ENCODE results near the gene TSPEAR.
"Not testable (repeated sequence)": the region's sequence is repeated elsewhere in the genome, so short reads cannot be mapped to it uniquely, and the experiment has no call there.

The TSPEAR gene

GRCh38 chr21:44702111-44702972, 9.0 kb downstream of the TSPEAR start:
- DNase-seq (ENCODE audit: low spot score): no peak

DNA sequence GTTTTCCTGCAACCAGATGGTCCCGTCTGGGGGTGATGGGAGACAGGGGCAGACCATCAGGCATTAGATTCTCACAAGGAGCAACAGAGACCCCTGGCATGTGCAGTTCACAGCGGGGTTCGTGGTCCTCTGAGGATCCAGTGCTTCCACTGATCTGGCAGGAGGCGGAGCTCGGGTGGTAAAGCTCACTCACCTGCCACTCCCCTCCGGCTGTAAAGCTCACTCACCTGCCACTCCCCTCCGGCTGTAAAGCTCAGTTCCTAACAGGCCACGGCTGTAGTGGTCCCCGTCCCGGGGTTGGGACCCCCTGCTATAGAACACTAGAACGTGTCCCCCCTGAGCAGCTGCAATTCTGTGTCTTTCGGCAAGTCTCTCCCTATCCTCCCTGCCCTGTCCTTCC, 9.8 kb downstream of the TSPEAR start:
- no peak for DNase-seq (ENCODE audit: low spot score)

- DNase-seq (ENCODE audit: low spot score): no peak
These were observed 10.4 kb downstream of the TSPEAR start for GRCh38 chr21:44701023-44701400.

DNA sequence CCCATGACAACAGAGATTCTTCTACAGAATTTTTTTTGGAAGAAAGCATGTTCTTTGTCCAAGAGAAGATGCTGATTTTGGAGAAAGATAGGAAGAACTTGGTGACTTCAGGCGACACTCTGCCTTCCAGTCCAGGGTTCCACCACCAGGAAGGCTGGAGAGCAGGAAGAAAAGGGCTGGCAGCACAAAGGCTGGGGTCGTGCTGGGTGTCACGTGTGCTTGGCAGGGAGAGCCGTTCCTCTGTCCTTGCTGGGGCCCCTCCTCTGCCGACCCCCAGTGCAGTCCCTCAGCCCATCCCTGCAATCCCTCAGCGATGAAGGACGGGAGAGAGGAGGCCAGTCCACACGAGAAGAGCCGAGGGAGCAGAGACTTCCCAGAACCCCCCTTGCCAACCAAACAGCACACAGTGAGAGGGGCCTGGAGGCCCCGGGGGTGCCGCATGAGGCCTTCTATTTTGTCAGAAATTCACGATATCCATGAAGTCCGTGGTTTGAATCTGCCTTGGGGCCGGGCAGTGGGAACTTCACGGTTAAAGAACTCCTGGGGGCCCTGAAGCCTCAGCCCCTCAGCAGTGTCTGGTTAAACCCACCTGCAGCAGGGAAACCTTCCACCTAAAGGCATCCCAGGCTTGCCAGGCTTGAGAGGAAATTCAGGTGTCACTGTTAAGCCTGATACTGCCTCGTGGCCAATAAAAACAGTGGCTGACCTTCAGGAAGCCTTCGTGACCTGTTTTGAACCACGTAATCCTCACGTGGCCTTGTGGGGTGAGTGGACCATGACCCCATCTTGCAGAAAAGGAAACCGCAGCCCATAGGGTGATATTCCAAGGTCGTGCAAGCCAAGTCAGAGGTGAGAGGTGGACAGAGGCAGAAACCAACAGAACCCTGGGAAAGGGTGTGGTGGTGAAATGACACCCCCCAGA, 11.0 kb downstream of the TSPEAR start:
- no peak for DNase-seq (ENCODE audit: low spot score)

GRCh38 chr21:44699502-44700001, 11.8 kb downstream of the TSPEAR start:
- no peak for DNase-seq (ENCODE audit: low spot score)

DNA sequence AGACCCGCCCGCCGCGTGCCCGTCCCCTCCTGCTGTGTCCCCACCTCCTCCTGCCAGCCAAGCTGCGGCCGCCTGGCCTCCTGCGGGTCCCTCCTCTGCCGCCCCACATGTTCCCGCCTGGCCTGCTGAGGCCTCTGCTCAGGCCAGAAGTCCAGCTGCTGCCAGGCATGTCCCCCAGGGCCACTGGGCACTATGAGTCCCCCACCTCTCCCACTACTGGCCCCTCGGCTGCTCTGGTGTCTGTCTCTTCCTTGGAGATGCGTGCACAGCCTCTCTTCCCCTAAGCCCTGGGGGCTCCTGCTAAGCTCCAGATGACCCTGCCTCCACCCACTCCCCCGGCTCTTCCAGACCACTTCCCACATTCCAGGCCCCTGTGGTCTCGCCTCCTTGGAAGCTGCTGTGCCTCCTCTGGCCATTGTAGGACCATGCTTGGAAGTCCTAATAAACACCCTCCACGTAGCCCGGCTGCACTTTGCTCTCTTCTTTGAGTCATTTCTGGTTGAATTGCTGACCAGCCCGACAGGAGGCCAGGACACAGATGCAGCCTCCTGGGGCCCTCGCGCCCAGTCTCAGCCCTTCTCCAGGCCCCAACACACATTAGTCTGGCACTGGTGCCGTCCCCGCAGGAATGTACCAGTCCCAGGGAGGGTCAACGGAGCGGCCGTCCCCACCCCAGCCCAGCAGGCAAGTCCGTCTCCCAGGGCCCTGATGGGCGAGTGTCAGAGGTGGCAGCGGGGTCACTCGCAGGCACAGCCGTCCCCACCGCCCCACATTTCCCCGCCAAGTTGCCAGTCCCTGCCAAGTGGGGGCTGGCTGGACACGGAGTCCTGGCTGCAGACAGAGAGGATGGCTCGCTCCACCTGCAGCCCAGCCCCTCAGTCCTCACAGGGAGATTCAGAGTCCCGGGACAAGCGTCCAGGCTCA, 13.3 kb downstream of the TSPEAR start:
- no peak for DNase-seq (ENCODE audit: low spot score)

- not testable (repeated sequence) for DNase-seq (ENCODE audit: low spot score)
These were observed 14.1 kb downstream of the TSPEAR start, which contains the start of gene KRTAP10-12 for GRCh38 chr21:44697172-44697810. Gene KRTAP10-12 (plus strand): TSS chr21:44697172. CDS start chr21:44697202, 30 bp downstream.

DNA sequence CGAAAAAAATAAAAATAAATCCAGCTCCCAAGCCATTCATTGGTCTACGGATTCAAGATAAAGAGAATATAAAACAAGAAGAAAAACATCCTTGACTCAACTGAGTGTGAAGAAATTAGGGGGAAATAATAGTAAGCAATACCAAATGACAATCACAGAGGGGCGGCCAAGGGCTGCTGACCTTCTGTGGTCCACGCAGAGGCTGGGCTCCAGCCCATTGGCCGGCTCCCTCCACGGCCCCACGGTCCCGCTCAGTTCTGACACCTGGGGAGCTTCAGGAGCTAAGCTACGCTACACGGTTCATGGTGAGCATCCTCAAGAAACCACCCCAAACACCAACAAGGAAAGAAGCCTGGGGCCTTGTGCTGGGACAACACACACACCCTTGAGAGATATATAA, 14.8 kb downstream of the TSPEAR start:
- DNase-seq (ENCODE audit: low spot score): no peak

DNA sequence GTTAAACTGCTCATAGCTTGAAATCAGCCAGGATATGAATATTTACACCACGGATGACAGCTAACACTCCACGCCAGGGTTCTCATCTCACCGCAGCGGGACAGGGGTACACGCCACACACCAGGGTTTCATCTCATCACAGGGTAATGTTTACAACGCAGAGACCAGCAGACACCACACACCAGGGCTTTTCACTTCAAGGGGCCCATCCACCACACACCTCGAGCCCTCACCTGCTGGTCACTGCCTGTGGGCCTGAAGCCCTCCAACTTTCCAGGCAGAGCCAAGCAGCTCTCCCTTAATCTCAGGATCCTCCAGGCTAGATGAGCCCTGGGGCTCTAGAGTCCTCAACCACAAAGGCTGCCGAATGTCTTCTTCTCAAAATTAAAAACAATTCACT, 15.7 kb downstream of the TSPEAR start:
- DNase-seq (ENCODE audit: low spot score): no peak

GRCh38 chr21:44695184-44695583, 16.2 kb downstream of the TSPEAR start:
- no peak for DNase-seq (ENCODE audit: low spot score)

- DNase-seq (ENCODE audit: low spot score): no peak
These were observed 16.6 kb downstream of the TSPEAR start for GRCh38 chr21:44694776-44695175.

GRCh38 chr21:44692798-44693512, 18.4 kb downstream of the TSPEAR start:
- DNase-seq (ENCODE audit: low spot score): no peak

- DNase-seq (ENCODE audit: low spot score): no peak
These were observed 19.7 kb downstream of the TSPEAR start for GRCh38 chr21:44691686-44692085.

- not testable (repeated sequence) for DNase-seq (ENCODE audit: low spot score)
These were observed 21.6 kb downstream of the TSPEAR start for GRCh38 chr21:44689740-44690139.

- no peak for DNase-seq (ENCODE audit: low spot score)
These were observed 23.7 kb downstream of the TSPEAR start for GRCh38 chr21:44687671-44688070.

- no peak for DNase-seq (ENCODE audit: low spot score)
These were observed 24.4 kb downstream of the TSPEAR start for GRCh38 chr21:44686843-44687561.

- no peak for DNase-seq (ENCODE audit: low spot score)
These were observed 25.2 kb downstream of the TSPEAR start for GRCh38 chr21:44686000-44686781.

GRCh38 chr21:44685050-44685449, 26.3 kb downstream of the TSPEAR start:
- not testable (repeated sequence) for DNase-seq (ENCODE audit: low spot score)

DNA sequence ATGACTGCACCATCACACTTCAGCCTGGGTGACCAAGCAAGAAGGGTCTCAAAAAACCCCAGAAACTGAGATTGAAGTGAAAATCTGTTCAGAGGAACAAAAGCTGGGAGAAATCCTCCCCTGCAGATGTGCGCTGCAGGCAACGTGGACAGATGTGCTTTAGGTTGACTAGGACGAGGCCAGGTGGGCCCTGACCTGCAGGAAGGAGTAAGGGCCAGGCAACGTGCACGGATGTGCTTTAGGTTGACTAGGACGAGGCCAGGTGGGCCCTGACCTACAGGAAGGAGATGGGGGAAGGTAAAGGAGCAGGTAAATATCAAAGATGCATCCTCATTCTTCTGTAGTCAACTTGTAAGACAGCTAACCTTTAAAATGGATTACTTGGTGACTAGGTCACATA, 26.9 kb downstream of the TSPEAR start:
- DNase-seq (ENCODE audit: low spot score): no peak

Measured in AG08395 (cell line).